ENCODE results near the gene ALG2. TPM values are rescaled to one million over a fixed set of nuclear protein-coding genes. Genes with fewer than 3 reads are reported as not detected.

The ALG2 gene
- total RNA-seq, 2 experiments from 2014 or later: 18.1 to 19.9 TPM

GRCh38 chr9:99189186-99189585, 32.6 kb downstream of the ALG2 start:
- peaks cover 0 to 3% of the 10 kb centered on the region in 2 experiments for H3K27me3 ChIP-seq (ENCODE audit: control insufficient read depth in 1 of 2, insufficient read depth in 2 of 2, low read length in 2 of 2)
- no peaks in the 10 kb centered on the region for H3K36me3 ChIP-seq (ENCODE audit: insufficient read depth, low read length)
- no peak for TF ChIP-seq CTCF (IDR thresholded peaks at IDR 0.05)
- H3K4me3 Mint-ChIP-seq: no peak overlapping the region
- no peak overlapping the region for H3K27ac ChIP-seq (ENCODE audit: low read depth in 1 of 2, low read length in 2 of 2)
- H3K36me3 Mint-ChIP-seq (ENCODE audit: low read depth): no peaks in the 10 kb centered on the region
- no peak for DNase-seq
- ChIA-PET CTCF (no interaction called here), POLR2A (no interaction called here)
- peaks cover 8% of the 10 kb centered on the region for H3K27me3 Mint-ChIP-seq
- no peak overlapping the region for H3K27ac Mint-ChIP-seq
- intact Hi-C loops (cut with DNase I, micrococcal nuclease): loop anchor here (5.0 to 10.0 kb wide), 6 partner anchors 33 to 1406 kb away; partner anchors contain the start of genes ALG2 (in 1 of the 2) and SEC61B (in 1 of the 2)
- no peak overlapping the region for H3K4me3 ChIP-seq (ENCODE audit: low read length)
- peaks cover 13% of the 10 kb centered on the region for H3K4me1 Mint-ChIP-seq (ENCODE audit: low read depth)
- no peaks in the 10 kb centered on the region for H3K9me3 ChIP-seq (ENCODE audit: control insufficient read depth in 1 of 2, insufficient read depth in 1 of 2, low read length in 2 of 2)
- no peaks in the 10 kb centered on the region for H3K9me3 Mint-ChIP-seq
- H3K4me1 ChIP-seq (ENCODE audit: insufficient read depth, low read length): peaks cover 10% of the 10 kb centered on the region
- no peak for ATAC-seq (ENCODE audit: poor library complexity)

- ChIA-PET CTCF (no interaction called here), POLR2A (no interaction called here)
- Mint-ChIP-seq H3K9me3 (no peaks in the 10 kb centered on the region), H3K4me1 (ENCODE audit: low read depth) (peaks cover 13% of the 10 kb centered on the region), H3K27ac (no peak overlapping the region), H3K36me3 (ENCODE audit: low read depth) (no peaks in the 10 kb centered on the region), H3K27me3 (peaks cover 8% of the 10 kb centered on the region), H3K4me3 (no peak overlapping the region)
- intact Hi-C loops (cut with DNase I, micrococcal nuclease): loop anchor here (5.0 to 10.0 kb wide), 6 partner anchors 35 to 1407 kb away; partner anchors contain the start of genes ALG2 (in 1 of the 2) and SEC61B (in 1 of the 2)
- Histone ChIP-seq H3K27me3 (ENCODE audit: control insufficient read depth in 1 of 2, insufficient read depth in 2 of 2, low read length in 2 of 2) (peaks cover 0 to 3% of the 10 kb centered on the region in 2 experiments), H3K27ac (ENCODE audit: low read depth in 1 of 2, low read length in 2 of 2) (no peak overlapping the region), H3K9me3 (ENCODE audit: control insufficient read depth in 1 of 2, insufficient read depth in 1 of 2, low read length in 2 of 2) (no peaks in the 10 kb centered on the region), H3K4me3 (ENCODE audit: low read length) (no peak overlapping the region), H3K36me3 (ENCODE audit: insufficient read depth, low read length) (no peaks in the 10 kb centered on the region), H3K4me1 (ENCODE audit: insufficient read depth, low read length) (peaks cover 12% of the 10 kb centered on the region)
- ATAC-seq (ENCODE audit: poor library complexity) (no peak), DNase-seq (no peak)
- no peak for TF ChIP-seq CTCF (IDR thresholded peaks at IDR 0.05)
Observed at GRCh38 chr9:99187311-99187710, 34.4 kb downstream of the ALG2 start.

GRCh38 chr9:99185934-99186333, 35.8 kb downstream of the ALG2 start:
- DNase-seq (no peak), ATAC-seq (ENCODE audit: poor library complexity) (no peak)
- no peaks in the 10 kb centered on the region for H3K9me3 ChIP-seq (ENCODE audit: control insufficient read depth in 1 of 2, insufficient read depth in 1 of 2, low read length in 2 of 2)
- H3K36me3 ChIP-seq (ENCODE audit: insufficient read depth, low read length): no peaks in the 10 kb centered on the region
- H3K4me3 Mint-ChIP-seq: no peak overlapping the region
- no peaks in the 10 kb centered on the region for H3K36me3 Mint-ChIP-seq (ENCODE audit: low read depth)
- peaks cover 8% of the 10 kb centered on the region for H3K27me3 Mint-ChIP-seq
- no peak overlapping the region for H3K27ac ChIP-seq (ENCODE audit: low read depth in 1 of 2, low read length in 2 of 2)
- peaks cover 12% of the 10 kb centered on the region for H3K4me1 ChIP-seq (ENCODE audit: insufficient read depth, low read length)
- H3K9me3 Mint-ChIP-seq: no peaks in the 10 kb centered on the region
- TF ChIP-seq CTCF (IDR thresholded peaks at IDR 0.05): no peak
- H3K4me3 ChIP-seq (ENCODE audit: low read length): no peak overlapping the region
- ChIA-PET POLR2A (no interaction called here), CTCF (no interaction called here)
- no peak overlapping the region for H3K27ac Mint-ChIP-seq
- intact Hi-C loops (cut with DNase I, micrococcal nuclease): loop anchor here (5.0 to 10.0 kb wide), 6 partner anchors 36 to 1409 kb away; partner anchors contain the start of genes ALG2 (in 1 of the 2) and SEC61B (in 1 of the 2)
- no peaks in the 10 kb centered on the region for H3K27me3 ChIP-seq (ENCODE audit: control insufficient read depth in 1 of 2, insufficient read depth in 2 of 2, low read length in 2 of 2)
- H3K4me1 Mint-ChIP-seq (ENCODE audit: low read depth): peaks cover 18% of the 10 kb centered on the region

Data from CD4-positive, alpha-beta T cell (primary cell).